C4-2B (cell line): ENCODE measurements around the gene MRPL32.

ENCODE experiments used
- CTCF ChIP-seq: fragments of 450-650 bp; conservative IDR thresholded peaks from 2 replicates; pipeline ENCODE4 v1.5.1; 2017; ENCODE audit warnings: mild to moderate bottlenecking
- ZFX ChIP-seq: fragments of 450-650 bp; IDR thresholded peaks from 2 replicates; pipeline ENCODE4 v1.6.1; 2017

GRCh38 chr7:42934291-42934690 lies 2.1 kb downstream of the MRPL32 start:
- TF ChIP-seq CTCF (no peak), ZFX (no peak)
